ENCODE data around the gene ZNF862. TPM values are rescaled to one million over a fixed set of nuclear protein-coding genes. Genes with fewer than 3 reads are reported as not detected.

ZNF862 gene
- total and polyA plus RNA-seq, 2 donors from 2014 or later = 5.7 to 29.1 TPM

DNA sequence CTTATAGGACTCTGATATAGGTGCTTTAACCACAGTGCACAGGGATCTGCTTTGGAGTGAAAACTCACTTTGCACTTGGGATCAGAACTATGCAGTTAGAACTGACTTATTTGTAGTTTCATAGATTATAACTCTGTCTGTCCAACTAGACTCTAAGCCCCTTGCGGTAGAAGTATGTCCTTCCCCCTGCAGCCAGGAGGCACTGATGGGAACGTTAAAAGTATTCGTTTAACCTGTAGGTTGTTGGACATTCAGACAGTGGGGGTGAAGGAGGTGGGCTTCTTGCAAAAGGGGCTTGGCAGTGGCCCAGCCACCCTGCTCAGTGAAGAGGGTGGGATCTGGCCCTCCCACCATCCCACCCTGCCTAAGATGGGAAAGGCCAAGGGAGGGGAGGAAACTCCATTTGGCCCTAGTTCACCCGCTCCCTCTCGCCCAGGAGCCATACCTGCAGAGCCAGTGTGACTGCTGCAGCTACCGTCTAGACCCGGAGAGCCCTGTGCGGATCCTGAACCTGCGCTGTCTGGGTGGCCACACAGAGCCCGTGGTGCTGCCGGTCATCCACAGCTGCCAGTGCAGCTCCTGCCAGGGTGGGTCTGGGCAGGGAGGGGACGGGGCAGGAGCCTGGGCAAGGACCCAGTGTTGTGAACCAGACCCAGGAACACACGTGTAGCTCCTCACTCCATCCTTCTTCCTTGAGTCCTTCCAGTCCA is 5.7 kb upstream of the ZNF862 start:
- no peak overlapping the region for H3K27ac ChIP-seq (ENCODE audit: low read depth in 2 of 2, low read length in 2 of 2)
- H3K9ac ChIP-seq (ENCODE audit: low read length in 3 of 3) = no peak overlapping the region
- intact Hi-C loops (cut with DNase I) = no loop called here
- no peak overlapping the region for H3K4me3 ChIP-seq (ENCODE audit: low read length in 3 of 3)
- no peaks in the 10 kb centered on the region for H3K27me3 ChIP-seq (ENCODE audit: control insufficient read depth, insufficient read depth, low read length)
- no peaks in the 10 kb centered on the region for H3K36me3 ChIP-seq (ENCODE audit: control insufficient read depth in 2 of 3, insufficient read depth in 3 of 3, low read length in 3 of 3)
- FAIRE-seq (no peak), DNase-seq (peak in 1 of 5 donors; percentile 57)
- H3K9me3 ChIP-seq (ENCODE audit: control insufficient read depth in 2 of 3, insufficient read depth in 1 of 3, low read length in 3 of 3) = no peaks in the 10 kb centered on the region
- no peaks in the 10 kb centered on the region for H3K4me1 ChIP-seq (ENCODE audit: control insufficient read depth in 2 of 3, insufficient read depth in 2 of 3, low read depth in 1 of 3, low read length in 3 of 3)
- TF ChIP-seq, protein P1, sequence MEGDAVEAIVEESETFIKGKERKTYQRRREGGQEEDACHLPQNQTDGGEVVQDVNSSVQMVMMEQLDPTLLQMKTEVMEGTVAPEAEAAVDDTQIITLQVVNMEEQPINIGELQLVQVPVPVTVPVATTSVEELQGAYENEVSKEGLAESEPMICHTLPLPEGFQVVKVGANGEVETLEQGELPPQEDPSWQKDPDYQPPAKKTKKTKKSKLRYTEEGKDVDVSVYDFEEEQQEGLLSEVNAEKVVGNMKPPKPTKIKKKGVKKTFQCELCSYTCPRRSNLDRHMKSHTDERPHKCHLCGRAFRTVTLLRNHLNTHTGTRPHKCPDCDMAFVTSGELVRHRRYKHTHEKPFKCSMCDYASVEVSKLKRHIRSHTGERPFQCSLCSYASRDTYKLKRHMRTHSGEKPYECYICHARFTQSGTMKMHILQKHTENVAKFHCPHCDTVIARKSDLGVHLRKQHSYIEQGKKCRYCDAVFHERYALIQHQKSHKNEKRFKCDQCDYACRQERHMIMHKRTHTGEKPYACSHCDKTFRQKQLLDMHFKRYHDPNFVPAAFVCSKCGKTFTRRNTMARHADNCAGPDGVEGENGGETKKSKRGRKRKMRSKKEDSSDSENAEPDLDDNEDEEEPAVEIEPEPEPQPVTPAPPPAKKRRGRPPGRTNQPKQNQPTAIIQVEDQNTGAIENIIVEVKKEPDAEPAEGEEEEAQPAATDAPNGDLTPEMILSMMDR (IDR thresholded peaks at IDR 0.05; ENCODE audit: borderline replicate concordance, extremely low read depth, insufficient read depth) = no peak

DNA sequence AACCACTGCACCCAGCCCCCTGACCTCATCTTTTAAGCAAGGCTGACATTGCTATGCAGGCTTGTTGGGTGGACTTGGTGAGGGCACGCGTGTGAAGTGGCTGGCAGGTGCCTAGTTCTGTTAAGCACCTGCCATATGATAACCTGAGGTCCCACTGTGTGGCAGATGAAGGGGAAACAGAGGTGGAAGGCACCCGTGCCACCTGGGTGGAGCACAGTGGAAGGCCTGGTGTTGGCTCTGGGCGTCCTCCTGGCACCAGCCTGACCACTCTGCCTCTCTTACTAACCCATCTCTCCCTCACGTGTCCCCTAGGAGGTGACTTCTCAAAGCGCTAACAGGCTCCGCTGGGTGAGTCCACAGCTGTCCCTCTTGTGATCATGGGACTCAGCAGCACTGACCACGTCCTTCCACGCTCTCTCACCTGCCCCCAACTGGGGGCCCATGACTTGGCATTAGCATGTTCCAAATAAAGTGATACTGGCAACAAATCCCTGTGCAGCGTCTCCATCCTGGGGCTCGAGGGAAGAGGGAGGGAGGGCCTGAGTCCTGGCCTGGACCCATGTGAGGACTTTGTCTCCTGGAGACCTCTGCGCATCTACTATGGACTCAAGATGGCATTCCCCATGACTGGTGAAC is 4.6 kb upstream of the ZNF862 start:
- H3K27ac ChIP-seq (ENCODE audit: low read depth in 2 of 2, low read length in 2 of 2) = no peak overlapping the region
- intact Hi-C loops (cut with DNase I) = no loop called here

DNA sequence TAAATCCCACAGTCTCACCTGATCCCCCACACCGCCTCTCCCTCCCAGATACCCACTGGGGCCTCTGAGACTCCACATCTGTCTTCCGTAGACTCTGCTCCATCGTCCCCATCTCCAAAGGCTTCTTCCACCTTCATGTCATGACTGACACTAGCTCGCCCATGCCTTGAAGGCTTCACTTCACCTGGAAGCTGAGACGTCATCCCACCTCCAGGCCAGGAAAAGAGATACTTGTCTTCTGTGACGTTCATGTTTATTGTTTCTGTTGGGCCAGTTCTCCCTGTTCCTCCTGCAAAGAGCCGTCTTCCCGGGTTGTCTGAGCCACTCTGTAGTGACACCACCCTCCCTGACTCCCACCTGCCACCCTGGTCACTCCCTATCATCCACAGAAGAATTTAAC is 3.6 kb upstream of the ZNF862 start:
- Histone ChIP-seq H3K36me3 (ENCODE audit: control insufficient read depth in 2 of 3, insufficient read depth in 3 of 3, low read length in 3 of 3) (no peaks in the 10 kb centered on the region), H3K27ac (ENCODE audit: low read depth in 2 of 2, low read length in 2 of 2) (no peak overlapping the region), H3K9me3 (ENCODE audit: control insufficient read depth in 2 of 3, insufficient read depth in 1 of 3, low read length in 3 of 3) (no peaks in the 10 kb centered on the region), H3K27me3 (ENCODE audit: control insufficient read depth, insufficient read depth, low read length) (no peaks in the 10 kb centered on the region), H3K4me1 (ENCODE audit: control insufficient read depth in 2 of 3, insufficient read depth in 2 of 3, low read depth in 1 of 3, low read length in 3 of 3) (peaks cover 0 to 9% (median 1%) of the 10 kb centered on the region in 3 donors), H3K9ac (ENCODE audit: low read length in 3 of 3) (no peak overlapping the region), H3K4me3 (ENCODE audit: low read length in 3 of 3) (no peak overlapping the region)
- intact Hi-C loops (cut with DNase I) = no loop called here
- DNase-seq (no peak), FAIRE-seq (no peak)
- TF ChIP-seq, protein P1 (IDR thresholded peaks at IDR 0.05; ENCODE audit: borderline replicate concordance, extremely low read depth, insufficient read depth) = no peak

More for the DNA sequence above, 4.6 kb upstream of the ZNF862 start:
- Histone ChIP-seq H3K27me3 (ENCODE audit: control insufficient read depth, insufficient read depth, low read length) (no peaks in the 10 kb centered on the region), H3K4me3 (ENCODE audit: low read length in 3 of 3) (no peak overlapping the region), H3K9me3 (ENCODE audit: control insufficient read depth in 2 of 3, insufficient read depth in 1 of 3, low read length in 3 of 3) (no peaks in the 10 kb centered on the region), H3K4me1 (ENCODE audit: control insufficient read depth in 2 of 3, insufficient read depth in 2 of 3, low read depth in 1 of 3, low read length in 3 of 3) (peaks cover 0 to 4% (median 0%) of the 10 kb centered on the region in 3 donors), H3K9ac (ENCODE audit: low read length in 3 of 3) (no peak overlapping the region), H3K36me3 (ENCODE audit: control insufficient read depth in 2 of 3, insufficient read depth in 3 of 3, low read length in 3 of 3) (no peaks in the 10 kb centered on the region)
- TF ChIP-seq, protein P1 (IDR thresholded peaks at IDR 0.05; ENCODE audit: borderline replicate concordance, extremely low read depth, insufficient read depth) = no peak
- FAIRE-seq (no peak), DNase-seq (peak in 1 of 5 donors; percentile 53)

Measured in kidney (tissue), 14 donors.